Stimulated activated CD4-positive, alpha-beta T cell treated with anti-CD3 and anti-CD28 coated beads, TNF-alpha, amount 100 ng/mL, for 4 hours (primary cell): ENCODE data around the gene ATP6V0A4.

ENCODE experiments used
- DNase-seq, 3 experiments: peaks; one replicate each; pipeline ENCODE4 v3.0.0-alpha.2; 2020; ENCODE audit warnings: low read depth in 3 of 3

The ATP6V0A4 gene

DNA sequence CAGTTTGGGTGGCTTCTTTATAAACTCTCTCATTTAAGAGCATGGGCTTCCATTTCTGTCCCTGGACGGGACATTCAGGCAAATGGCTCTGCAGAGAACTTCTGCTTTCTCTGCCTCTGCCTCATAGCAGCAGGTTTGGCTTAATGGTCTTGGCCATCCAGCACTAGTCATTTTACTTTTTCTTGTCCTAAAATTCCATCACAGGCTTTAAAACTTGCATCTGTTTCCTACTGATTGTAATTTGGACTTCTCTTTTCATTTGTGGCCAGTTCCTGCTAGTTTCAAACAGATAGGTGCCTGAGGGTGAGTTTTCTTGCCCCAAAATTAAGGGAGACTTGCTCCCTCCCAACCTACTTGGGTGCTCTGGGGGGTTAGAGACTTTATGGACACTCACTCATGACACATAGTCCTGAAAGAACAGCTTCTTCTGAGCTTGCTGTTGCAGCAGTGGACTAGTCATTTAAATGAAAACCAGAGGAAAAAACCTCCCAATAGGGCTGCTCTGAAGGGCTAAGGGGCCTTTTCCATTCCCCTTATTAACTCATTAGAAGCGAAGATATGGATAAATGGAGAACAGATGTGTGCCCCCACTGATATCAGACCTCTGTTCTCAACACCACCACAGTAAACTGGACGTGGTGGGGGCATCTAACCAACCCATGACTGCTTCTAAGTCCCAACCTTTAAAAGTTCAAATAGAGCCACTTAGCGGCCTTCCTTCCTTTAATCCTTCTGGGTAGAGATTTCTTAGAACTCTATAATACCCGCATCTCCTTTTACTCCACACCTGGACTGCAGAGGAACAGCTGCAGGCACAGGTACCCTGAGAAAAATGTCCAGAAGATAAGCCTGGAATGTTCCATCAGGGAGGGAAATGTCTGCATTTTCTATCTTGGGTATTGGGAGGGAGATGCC, 135.7 kb downstream of the ATP6V0A4 start:
- DNase-seq = no peak

DNA sequence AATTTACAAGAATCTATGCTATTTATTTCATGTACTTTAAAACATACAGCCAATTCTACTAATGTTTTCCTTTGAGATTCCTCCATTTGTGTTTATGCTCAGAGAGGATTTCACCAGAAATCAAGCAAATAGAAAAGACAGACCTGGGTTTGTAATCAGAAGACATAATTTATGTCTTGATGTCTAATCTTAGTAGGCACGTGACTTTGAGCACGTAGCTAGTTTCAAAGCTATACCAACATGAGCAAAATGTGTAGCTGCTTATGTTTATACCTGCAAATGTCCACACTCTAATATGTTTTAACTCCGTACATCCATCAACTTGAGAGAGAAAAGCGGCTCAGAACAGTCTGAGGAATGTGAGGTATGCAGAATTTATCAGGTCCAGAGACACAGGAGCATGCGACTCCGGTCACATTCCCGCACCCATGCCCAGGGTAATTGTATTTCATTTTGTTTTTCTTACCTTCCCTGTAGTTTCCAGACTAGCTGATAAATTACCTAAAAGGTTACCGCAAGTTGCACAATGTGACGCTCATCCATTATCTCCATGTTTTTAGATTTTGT, 136.8 kb downstream of the ATP6V0A4 start:
- DNase-seq = no peak

DNA sequence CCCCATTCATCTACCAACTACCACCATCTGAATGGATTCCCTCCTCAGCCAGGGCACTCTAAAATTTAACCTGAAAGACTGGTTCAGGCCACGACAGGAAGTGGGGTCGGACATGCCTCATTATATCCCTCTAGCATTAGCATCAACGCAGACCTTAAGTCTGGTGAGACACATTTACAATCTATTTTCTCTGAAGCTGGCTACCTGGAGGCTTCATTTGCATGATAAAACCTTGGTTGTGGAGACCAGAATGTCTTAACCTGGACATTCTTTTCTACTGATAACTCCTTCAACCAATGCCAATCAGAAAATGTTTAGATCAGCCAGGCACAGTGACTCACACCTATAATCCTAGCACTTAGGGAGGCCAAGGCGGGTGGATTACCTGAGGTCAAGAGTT, 139.1 kb downstream of the ATP6V0A4 start:
- DNase-seq = no peak

DNA sequence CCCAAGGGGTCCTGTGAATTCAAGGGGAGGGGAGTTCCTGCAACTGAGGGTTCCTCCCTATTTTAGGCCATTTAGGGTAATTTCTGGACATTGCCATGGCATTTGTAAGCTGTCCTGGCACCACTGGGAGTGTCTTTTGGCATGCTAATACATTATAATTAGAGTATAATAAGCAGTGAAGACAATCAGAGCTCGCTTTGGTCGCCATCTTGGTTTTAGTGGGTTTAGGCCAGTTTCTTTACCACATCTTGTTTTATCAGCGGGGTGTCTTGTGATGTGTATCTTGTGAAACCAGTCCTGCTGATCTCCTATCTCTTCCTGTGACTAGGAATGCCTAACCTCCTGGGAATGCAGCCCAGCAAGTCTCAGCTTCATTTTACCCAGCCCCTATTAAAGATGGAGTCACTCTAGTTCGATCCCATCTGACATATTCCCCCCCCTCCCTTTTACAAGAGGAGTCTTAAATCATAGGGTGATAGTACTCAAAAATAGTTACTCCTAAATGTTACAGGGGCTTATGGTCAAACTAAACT, 140.1 kb downstream of the ATP6V0A4 start:
- no peak for DNase-seq

DNA sequence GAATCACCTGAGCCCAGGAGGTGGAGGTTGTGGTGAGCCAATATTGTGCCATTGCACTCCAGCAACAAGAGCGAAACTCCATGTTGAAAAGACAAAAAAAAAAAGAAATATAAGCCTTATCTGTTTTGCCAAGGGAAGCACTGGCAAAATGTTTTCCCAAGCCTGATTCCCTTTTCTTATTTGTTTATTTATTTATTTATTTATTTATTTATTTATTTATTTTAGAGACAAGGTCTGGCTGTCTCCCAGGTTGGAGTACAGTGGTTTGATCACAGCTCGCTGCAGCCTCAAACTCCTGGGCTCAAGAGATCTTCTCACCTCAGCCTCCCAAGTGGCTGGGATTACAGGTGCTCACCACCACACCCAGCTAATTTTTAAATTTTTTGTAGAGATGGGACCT, 141.0 kb downstream of the ATP6V0A4 start:
- DNase-seq = no peak
